ENCODE results near the gene FGGY.
"Not testable (repeated sequence)": the region's sequence is repeated elsewhere in the genome, so short reads cannot be mapped to it uniquely, and the experiment has no call there.

FGGY gene, protein sequence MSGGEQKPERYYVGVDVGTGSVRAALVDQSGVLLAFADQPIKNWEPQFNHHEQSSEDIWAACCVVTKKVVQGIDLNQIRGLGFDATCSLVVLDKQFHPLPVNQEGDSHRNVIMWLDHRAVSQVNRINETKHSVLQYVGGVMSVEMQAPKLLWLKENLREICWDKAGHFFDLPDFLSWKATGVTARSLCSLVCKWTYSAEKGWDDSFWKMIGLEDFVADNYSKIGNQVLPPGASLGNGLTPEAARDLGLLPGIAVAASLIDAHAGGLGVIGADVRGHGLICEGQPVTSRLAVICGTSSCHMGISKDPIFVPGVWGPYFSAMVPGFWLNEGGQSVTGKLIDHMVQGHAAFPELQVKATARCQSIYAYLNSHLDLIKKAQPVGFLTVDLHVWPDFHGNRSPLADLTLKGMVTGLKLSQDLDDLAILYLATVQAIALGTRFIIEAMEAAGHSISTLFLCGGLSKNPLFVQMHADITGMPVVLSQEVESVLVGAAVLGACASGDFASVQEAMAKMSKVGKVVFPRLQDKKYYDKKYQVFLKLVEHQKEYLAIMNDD

GRCh38 chr1:59296358-59297256 is at the start of gene FGGY:
FGGY (plus strand) TSS chr1:59297094; CDS start chr1:59321550, 24,456 bp downstream.
- DNase-seq: peak; percentile 97

DNA sequence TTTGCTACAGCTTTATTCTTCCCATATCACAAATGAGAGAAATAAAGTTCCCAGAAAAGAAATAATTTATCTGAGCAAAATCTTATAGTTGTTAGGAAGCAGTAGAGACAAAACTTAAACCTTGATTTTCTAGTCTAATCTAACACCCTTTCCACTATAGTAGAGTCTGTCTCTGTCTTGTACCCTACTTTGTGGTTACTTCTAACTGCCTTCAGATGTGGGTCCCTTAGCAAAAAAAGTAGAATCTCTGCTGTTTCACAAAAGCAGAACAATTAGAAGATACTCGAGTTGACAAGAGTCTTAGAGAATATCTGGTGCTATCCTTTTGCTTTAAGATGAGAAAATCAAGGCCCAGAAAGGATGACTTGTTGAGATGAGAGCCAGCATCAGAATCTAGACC is 48.1 kb upstream of the FGGY start:
- no peak for DNase-seq

GRCh38 chr1:59249396-59250137 is 47.3 kb upstream of the FGGY start:
- DNase-seq: no peak

DNA sequence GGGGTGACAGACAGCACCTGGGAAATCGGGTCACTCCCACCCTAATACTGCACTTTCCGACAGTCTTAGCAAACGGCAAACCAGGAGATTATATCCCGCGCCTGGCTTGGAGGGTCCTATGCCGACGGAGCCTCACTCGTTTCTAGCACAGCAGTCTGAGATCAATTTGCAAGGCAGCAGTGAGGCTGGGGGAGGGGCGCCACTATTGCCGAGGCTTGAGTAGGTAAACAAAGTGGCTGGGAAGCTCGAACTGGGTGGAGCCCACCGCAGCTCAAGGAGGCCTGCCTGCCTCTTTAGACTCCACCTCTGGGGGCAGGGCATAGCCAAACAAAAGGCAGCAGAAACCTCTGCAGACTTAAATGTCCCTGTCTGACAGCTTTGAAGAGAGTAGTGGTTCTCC is 45.8 kb upstream of the FGGY start:
- DNase-seq: not testable (repeated sequence)

GRCh38 chr1:59256429-59256828 is 40.5 kb upstream of the FGGY start:
- DNase-seq: not testable (repeated sequence)

DNA sequence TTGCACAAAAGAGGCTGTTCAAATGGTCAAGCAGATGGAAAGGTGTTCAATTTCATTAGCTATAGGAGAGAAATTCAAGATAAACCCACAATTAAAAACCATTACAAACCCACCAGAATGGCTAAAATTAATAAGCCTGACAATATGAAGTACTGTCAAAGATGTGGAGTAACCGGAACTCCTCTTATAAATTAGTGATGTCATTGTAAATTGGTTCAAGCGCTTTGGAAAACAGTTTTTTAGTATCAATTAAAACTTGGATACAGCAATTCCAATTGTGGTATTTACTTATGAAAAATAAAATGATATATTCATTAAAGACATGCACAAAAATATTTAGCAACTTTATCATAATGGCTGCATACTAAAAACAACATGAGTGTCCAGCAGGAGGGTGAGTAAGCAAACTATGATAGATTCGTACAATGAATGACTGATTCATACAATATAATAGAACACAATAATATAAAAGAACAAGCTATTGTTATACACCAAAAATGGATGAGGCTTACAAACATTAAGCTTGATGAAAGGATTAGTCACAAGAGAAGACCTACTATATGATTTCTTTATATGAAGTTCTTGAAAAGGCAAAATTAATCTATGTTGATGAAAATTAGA is 38.4 kb upstream of the FGGY start:
- no peak for DNase-seq

DNA sequence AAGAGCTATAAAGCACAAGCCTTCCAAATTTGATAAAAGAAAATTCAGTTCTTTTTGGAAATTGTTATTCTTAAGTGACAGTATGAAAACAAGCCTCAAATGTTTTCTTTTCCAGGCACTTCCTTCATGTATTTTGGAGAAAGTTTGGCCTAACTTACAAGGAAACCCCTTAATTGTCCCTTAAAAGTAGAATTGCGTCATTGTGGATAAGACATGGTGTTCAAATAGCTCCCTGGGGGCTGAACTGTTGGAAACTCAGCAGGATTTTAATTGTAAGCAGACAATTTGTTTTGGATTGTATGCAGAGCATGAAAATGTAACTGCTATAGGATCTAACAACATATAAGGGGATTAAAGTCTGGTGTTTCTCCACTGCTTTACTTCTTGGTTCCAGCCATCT is 35.4 kb upstream of the FGGY start:
- no peak for DNase-seq

GRCh38 chr1:59262631-59263030 is 34.3 kb upstream of the FGGY start:
- no peak for DNase-seq

DNA sequence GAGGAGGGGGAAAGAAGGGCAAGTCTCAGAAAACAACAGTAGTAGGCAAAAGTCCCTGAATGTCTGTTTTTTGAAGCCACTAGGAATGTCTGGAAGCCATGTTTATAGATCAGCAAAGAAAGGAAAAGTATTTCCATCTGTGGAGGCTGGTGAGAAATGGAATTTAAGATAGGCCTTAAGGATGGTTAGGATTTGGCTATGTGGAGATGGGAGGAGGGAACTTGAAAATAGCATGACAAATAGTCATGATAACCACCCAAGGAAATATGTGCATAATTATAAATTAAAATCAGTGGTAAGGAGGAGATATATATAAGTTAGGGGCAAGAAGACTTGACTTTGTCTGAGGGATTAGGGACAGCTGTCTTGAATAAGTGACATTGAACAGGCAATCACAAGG is 33.8 kb upstream of the FGGY start:
- DNase-seq: no peak

DNA sequence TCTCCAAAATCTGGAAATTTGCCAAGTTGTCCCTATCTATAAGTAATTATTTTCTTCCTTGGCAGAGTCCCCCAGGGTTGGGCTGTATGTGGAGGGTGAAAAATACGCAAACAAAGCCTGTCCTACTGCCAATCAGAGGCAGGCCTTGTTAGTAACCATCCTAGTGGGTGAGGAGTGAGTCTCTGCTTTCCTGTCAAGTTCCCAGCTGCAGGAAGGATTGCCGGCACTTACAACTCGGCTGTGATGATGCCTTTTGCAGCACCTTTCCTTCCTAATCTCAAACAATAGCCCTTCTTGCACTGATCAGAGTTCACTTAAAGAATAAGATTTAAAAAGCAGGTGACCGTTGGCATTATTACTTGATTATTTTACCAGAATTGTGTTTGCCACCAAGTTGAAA is 31.3 kb upstream of the FGGY start:
- no peak for DNase-seq

GRCh38 chr1:59266180-59266926 is 30.5 kb upstream of the FGGY start:
- DNase-seq: peak; percentile 3

DNA sequence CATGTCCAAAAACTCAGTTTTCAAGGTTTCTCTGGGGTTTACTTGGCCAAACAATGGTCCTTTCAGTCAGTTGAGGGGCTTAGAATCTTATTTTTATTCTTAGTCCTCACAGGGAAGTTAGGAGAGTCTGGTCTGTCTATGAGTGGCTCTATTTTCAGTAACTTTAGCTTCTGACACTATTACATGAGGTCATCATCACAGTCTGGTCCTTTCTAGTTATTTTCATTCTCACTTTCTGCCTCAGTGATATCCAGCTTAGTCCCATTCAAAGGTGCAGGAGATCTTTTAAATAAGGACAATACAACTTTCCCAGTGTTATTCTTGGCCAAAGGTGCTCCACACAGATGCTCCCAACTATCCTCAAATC is 30.0 kb upstream of the FGGY start:
- DNase-seq: no peak

DNA sequence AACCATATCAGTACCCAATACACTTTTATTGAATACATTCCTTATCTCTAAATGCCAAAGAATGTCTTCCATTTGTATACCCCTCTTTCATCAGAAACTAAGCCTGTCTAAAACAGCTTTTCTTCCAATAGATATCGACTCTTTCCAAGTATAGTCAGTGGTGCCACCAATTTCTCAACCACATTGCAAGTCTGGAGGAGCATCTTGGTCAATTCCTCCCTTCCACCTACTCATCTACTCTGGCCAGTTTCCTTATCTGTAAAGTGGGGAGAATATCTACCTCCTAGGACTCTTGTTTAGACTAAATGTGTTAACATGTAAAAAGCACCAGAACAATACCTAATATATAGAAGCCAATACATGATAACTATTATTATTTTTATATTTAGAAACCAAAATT is 28.5 kb upstream of the FGGY start:
- no peak for DNase-seq

GRCh38 chr1:59271561-59272260 is 25.2 kb upstream of the FGGY start:
- no peak for DNase-seq

DNA sequence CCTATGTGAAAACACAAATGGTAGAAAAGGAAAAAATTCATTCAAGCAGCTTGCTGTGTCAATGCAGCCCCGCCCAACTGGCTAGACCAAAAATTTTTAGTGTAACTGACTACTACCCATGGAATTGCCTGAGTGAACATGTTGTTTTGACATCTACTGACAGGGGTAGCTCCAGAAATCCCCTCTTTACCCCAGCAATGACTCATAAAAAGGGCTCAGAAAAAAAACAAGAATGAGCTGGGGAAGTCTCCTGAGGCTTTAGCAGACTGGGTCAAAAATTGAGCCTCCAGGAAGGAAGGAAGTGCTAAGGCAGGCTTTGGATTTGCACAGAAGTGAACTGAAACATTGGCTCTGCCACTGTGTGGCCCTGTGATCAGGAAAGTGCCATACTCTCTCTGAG is 24.4 kb upstream of the FGGY start:
- no peak for DNase-seq

- no peak for DNase-seq
Measured at GRCh38 chr1:59276439-59276851, 20.4 kb upstream of the FGGY start.

DNA sequence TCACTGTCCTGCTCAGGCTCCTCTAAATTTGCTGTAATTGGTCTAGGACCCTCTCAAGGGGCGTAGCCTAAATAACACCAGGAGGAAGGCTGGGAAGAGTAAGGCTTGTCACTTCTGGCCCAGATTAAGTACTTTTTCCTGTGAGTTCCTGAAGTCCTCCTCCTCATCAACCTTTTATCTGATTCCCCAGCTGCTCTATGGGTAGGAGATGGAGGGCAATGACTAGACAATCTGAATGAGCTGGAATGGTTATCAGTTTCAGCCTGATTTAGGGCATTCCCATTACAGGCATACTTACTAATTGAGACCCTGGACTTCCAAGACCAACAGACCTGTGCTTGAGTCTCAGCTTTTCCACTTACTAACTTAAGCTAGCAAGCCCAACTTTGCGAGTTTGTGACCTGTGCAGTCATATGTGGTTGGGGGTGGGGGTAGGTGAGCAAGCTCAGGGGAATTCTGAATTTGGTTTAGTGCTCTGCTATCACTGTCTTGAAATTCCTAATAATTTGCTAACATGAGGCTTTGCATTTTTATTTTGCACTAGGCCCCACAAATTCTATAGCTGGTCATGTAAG is 18.0 kb upstream of the FGGY start:
- no peak for DNase-seq

DNA sequence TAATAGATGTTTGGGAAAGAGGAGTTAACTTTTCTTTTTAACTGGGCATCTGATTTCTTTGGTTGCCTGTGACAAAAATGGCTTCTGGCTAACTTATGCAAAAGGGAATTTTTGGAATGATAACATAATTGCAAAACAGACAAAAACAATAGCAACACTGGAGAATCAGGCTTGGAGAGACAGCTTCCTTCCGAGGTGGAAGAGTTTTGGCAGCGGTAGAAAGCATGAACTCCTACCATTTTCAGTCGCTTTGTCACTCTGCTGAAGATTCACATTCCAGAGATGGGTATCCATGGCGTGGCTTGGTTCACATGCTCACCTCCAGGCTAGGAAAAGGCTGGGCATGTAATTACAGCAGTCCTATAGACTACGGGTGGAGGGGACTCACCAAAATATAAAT is 17.2 kb upstream of the FGGY start:
- DNase-seq: no peak

DNA sequence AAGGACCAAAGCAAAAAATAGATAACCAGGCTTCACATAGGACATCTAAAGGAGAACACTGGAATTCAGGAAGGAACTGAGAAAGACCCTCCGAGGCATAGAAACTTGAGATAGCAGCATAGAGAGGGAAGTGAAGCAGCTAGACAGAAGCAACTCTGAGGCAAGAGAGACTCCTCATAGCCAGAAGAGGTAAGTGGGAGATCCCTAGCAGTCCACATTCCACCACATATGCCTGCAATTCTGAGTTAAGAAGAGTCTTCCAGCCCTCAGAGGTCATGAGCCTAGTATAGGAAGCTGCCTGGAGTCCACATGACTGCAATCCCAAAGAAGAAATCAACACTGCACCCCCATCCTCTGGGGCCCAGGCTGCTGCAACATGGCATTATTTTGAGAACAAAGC is 13.9 kb upstream of the FGGY start:
- DNase-seq: no peak

DNA sequence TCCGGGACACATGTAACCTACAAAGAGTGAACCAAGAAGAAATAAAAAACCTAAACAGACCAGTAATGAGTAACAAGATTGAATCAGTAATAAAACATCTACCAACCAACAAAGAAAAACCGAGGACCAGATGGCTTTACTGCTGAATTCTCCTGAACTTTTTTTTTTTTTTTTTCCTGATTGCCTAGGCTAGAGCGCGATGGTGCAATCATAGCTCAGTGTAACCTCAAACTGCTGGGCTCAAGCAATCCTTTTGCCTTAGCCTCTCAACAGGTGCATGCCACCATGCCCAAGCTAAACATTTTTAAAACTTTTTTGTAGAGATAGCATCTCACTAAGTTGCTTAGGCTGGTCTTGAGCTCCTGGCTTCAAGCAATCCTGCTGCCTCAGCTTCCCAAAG is 11.2 kb upstream of the FGGY start:
- DNase-seq: no peak

DNA sequence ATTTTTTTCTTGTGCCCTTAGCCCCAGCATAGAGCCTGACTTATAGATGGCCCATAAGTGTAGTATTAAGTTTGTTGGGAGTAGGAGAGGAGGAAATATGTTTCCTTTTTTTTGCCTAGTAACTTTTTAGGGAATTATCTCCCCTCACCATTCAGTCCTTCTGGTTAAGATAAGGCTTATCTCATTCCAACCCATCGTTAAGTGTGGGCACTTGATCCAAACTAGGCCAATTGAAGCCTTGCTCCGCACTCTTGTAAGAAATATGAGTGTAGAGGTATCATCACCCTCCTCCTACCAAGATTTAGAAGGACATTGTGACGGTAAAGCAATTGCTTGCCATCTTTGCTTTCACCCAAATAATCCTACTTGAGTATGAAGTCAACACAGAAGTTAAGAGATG is 8.8 kb upstream of the FGGY start:
- DNase-seq: no peak
